Hair follicle dermal papilla cell (primary cell): Measurements from ENCODE around the gene TTF1. TPM values are rescaled to one million over a fixed set of nuclear protein-coding genes. Genes with fewer than 3 reads are reported as not detected.

ENCODE experiments used
- small RNA-seq: library from RNA; depleted of rRNA; stranded (forward); fragments of <200 nt; gene quantifications from one replicate; pipeline ENCODE3, GENCODE V24; 2012
- total RNA-seq: library from RNA; depleted of rRNA; stranded (reverse); fragments of >200 nt; gene quantifications from 2 replicates; pipeline ENCODE4 v1.2.3, GENCODE V29; 2012

The TTF1 gene, protein sequence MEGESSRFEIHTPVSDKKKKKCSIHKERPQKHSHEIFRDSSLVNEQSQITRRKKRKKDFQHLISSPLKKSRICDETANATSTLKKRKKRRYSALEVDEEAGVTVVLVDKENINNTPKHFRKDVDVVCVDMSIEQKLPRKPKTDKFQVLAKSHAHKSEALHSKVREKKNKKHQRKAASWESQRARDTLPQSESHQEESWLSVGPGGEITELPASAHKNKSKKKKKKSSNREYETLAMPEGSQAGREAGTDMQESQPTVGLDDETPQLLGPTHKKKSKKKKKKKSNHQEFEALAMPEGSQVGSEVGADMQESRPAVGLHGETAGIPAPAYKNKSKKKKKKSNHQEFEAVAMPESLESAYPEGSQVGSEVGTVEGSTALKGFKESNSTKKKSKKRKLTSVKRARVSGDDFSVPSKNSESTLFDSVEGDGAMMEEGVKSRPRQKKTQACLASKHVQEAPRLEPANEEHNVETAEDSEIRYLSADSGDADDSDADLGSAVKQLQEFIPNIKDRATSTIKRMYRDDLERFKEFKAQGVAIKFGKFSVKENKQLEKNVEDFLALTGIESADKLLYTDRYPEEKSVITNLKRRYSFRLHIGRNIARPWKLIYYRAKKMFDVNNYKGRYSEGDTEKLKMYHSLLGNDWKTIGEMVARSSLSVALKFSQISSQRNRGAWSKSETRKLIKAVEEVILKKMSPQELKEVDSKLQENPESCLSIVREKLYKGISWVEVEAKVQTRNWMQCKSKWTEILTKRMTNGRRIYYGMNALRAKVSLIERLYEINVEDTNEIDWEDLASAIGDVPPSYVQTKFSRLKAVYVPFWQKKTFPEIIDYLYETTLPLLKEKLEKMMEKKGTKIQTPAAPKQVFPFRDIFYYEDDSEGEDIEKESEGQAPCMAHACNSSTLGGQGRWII
- total RNA-seq, result 5.4 and 5.6 TPM in 2 replicates

GRCh38 chr9:132406554-132407122 lies at the start of gene TTF1:
TTF1 (minus strand) TSS chr9:132406840; CDS start chr9:132402821, 4,019 bp downstream.

DNA sequence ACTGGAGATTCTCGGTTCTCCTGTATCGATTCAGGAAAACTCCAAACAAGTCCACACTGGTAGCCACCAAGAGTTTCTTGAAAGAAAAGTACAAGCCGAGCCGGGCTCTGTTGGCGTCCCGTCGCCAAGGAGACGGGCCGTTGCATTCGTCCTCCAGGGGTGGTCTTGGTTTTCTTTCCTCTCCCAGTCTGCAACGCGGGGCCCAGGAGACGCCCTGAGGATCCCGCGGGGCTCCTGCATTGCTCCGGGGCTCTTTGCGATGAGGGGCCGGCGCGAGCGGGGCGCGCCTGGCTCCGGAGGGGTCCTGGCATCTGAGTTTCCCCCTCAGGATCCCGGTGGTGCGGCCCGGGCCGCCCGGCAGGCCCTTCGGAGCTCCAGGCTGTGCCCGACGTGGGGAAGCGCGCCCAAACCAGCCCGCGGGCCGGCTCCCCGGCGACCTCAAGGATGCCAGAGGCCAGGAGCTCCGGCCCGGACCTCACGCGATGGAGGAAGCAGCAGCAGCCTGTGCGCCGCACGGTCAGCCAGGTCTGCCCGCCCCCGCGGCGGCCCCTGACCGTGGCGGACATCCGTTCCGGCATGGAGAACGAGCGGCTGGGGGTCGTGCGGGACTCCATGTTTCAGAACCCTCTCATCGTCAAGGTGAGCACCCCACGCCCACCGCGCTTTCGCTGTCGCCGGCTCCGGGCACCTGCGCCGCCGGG lies 3.3 kb upstream of the TTF1 start, which contains the start of gene CFAP77:
CFAP77 (plus strand) TSS at position 384 of the 701 bp plus-strand sequence; CDS start at position 445, 61 bp downstream.

GRCh38 chr9:132354637-132355355 lies 51.8 kb downstream of the TTF1 start, which contains the start of gene SETX:
SETX (minus strand) TSS chr9:132354986; CDS start chr9:132349428, 5,558 bp downstream.

Small RNA genes lying within 50 kb of the gene (small RNA-seq; reads per million reads assigned to genes)
- not detected for gene RNU5D-2P

Other genes starting within 250 kb of the TTF1 start
- gene NTNG2, start 244.8 kb downstream of the TTF1 start, total RNA-seq, result 3.5 and 4.1 TPM in 2 replicates
- gene SETX, start 51.9 kb downstream of the TTF1 start, total RNA-seq, result 82.7 and 103 TPM in 2 replicates
- gene CFAP77, start 3.4 kb upstream of the TTF1 start, total RNA-seq, result not detected in 2 replicates
- not detected in 2 replicates for gene BARHL1, start 175.8 kb upstream of the TTF1 start, total RNA-seq